Activated CD8-positive, alpha-beta T cell treated with anti-CD3 and anti-CD28 coated beads, Interleukin-2, amount 10 ng/mL, durations not matched to agents 7 days and 5 days (primary cell): ENCODE data around the gene GFRA1. TPM values are rescaled to one million over a fixed set of nuclear protein-coding genes. Genes with fewer than 3 reads are reported as not detected.
"Not testable (repeated sequence)": the region's sequence is repeated elsewhere in the genome, so short reads cannot be mapped to it uniquely, and the experiment has no call there.

Experiments used
- ATAC-seq: fragments of 150-1000 bp; cut with Tn5 transposase; one replicate; pipeline ENCODE4 v1.10.0; 2021; ENCODE audit warnings: moderate library complexity
- CTCF ChIA-PET: fragments of 350-600 bp; sonication (Branson Sonifier 250); formaldehyde crosslinking; loops from one replicate; lab custom pipeline; 2021; ENCODE audit warnings: antibody characterized with exemption; lab: Charles Lee
- POLR2A ChIA-PET: fragments of 350-600 bp; sonication (Branson Sonifier 250); formaldehyde crosslinking; loops from one replicate; lab custom pipeline; 2021; ENCODE audit warnings: antibody characterized with exemption; lab: Charles Lee
- DNase-seq: peaks from one replicate; pipeline ENCODE4 v3.0.0-alpha.2; 2020
- H3K27ac Mint-ChIP-seq: one replicate; pipeline ENCODE4 v1.8.0; 2021; ENCODE audit warnings: mild to moderate bottlenecking, mixed read lengths
- H3K27me3 Mint-ChIP-seq: one replicate; pipeline ENCODE4 v1.8.0; 2021; ENCODE audit warnings: low read depth, mixed read lengths
- H3K36me3 Mint-ChIP-seq: one replicate; pipeline ENCODE4 v1.8.0; 2021; ENCODE audit warnings: low read depth, mixed read lengths
- H3K4me1 Mint-ChIP-seq: one replicate; pipeline ENCODE4 v1.8.0; 2021; ENCODE audit warnings: low read depth, mixed read lengths
- H3K4me3 Mint-ChIP-seq: one replicate; pipeline ENCODE4 v1.8.0; 2021; ENCODE audit warnings: mild to moderate bottlenecking, mixed read lengths
- H3K9me3 Mint-ChIP-seq: one replicate; pipeline ENCODE4 v1.8.0; 2022; ENCODE audit warnings: mixed read lengths; ENCODE audit not compliant: insufficient read depth
- total RNA-seq, 2 experiments: library from RNA; stranded (reverse); gene quantifications; one replicate each; pipeline ENCODE4 v1.2.3, GENCODE V29; 2021

GFRA1 gene
- total RNA-seq, 2 experiments from 2014 or later: not detected

- no peaks in the 10 kb centered on the region for H3K4me1 Mint-ChIP-seq
- no peaks in the 10 kb centered on the region for H3K27me3 Mint-ChIP-seq
- H3K27ac Mint-ChIP-seq: no peak overlapping the region
- DNase-seq (no peak), ATAC-seq (no peak)
- no peak overlapping the region for H3K4me3 Mint-ChIP-seq
- no peaks in the 10 kb centered on the region for H3K9me3 Mint-ChIP-seq
- ChIA-PET CTCF (no interaction called here), POLR2A (no interaction called here)
- no peaks in the 10 kb centered on the region for H3K36me3 Mint-ChIP-seq
Observed at GRCh38 chr10:116185199-116185867, 87.7 kb downstream of the GFRA1 start.

- CTCF ChIA-PET: no interaction called here
- no peaks in the 10 kb centered on the region for H3K36me3 Mint-ChIP-seq
- H3K4me1 Mint-ChIP-seq: no peaks in the 10 kb centered on the region
- DNase-seq (no peak), ATAC-seq (no peak)
- POLR2A ChIA-PET: no interaction called here
- no peaks in the 10 kb centered on the region for H3K9me3 Mint-ChIP-seq
- H3K27me3 Mint-ChIP-seq: no peaks in the 10 kb centered on the region
- H3K27ac Mint-ChIP-seq: no peak overlapping the region
- no peak overlapping the region for H3K4me3 Mint-ChIP-seq
Observed at GRCh38 chr10:116184512-116184794, 88.6 kb downstream of the GFRA1 start.

- no peaks in the 10 kb centered on the region for H3K9me3 Mint-ChIP-seq
- H3K27ac Mint-ChIP-seq: no peak overlapping the region
- H3K27me3 Mint-ChIP-seq: no peaks in the 10 kb centered on the region
- ChIA-PET POLR2A (no interaction called here), CTCF (no interaction called here)
- no peaks in the 10 kb centered on the region for H3K36me3 Mint-ChIP-seq
- H3K4me1 Mint-ChIP-seq: no peaks in the 10 kb centered on the region
- no peak for ATAC-seq
- H3K4me3 Mint-ChIP-seq: no peak overlapping the region
- no peak for DNase-seq
Observed at GRCh38 chr10:116183733-116184511, 89.1 kb downstream of the GFRA1 start.

- DNase-seq: no peak
- no peaks in the 10 kb centered on the region for H3K9me3 Mint-ChIP-seq
- ChIA-PET CTCF (no interaction called here), POLR2A (no interaction called here)
- no peak overlapping the region for H3K27ac Mint-ChIP-seq
- ATAC-seq: no peak
- no peaks in the 10 kb centered on the region for H3K4me1 Mint-ChIP-seq
- no peaks in the 10 kb centered on the region for H3K27me3 Mint-ChIP-seq
- H3K36me3 Mint-ChIP-seq: no peaks in the 10 kb centered on the region
- H3K4me3 Mint-ChIP-seq: no peak overlapping the region
Observed at GRCh38 chr10:116182426-116182825, 90.6 kb downstream of the GFRA1 start.

- Mint-ChIP-seq H3K4me3 (no peak overlapping the region), H3K27ac (no peak overlapping the region), H3K4me1 (no peaks in the 10 kb centered on the region), H3K36me3 (no peaks in the 10 kb centered on the region), H3K9me3 (no peaks in the 10 kb centered on the region), H3K27me3 (no peaks in the 10 kb centered on the region)
- ChIA-PET POLR2A (no interaction called here), CTCF (no interaction called here)
- no peak for DNase-seq
- no peak for ATAC-seq
Observed at GRCh38 chr10:116178086-116178605, 94.9 kb downstream of the GFRA1 start.

- Mint-ChIP-seq H3K36me3 (no peaks in the 10 kb centered on the region), H3K27ac (no peak overlapping the region), H3K9me3 (no peaks in the 10 kb centered on the region), H3K27me3 (no peaks in the 10 kb centered on the region), H3K4me1 (no peaks in the 10 kb centered on the region), H3K4me3 (no peak overlapping the region)
- DNase-seq: no peak
- ChIA-PET POLR2A (no interaction called here), CTCF (no interaction called here)
- no peak for ATAC-seq
Observed at GRCh38 chr10:116175231-116175630, 97.8 kb downstream of the GFRA1 start.

GRCh38 chr10:116171505-116171904 is 101.5 kb downstream of the GFRA1 start:
- no peak overlapping the region for H3K27ac Mint-ChIP-seq
- no peaks in the 10 kb centered on the region for H3K27me3 Mint-ChIP-seq
- no peaks in the 10 kb centered on the region for H3K4me1 Mint-ChIP-seq
- H3K36me3 Mint-ChIP-seq: no peaks in the 10 kb centered on the region
- ATAC-seq: no peak
- POLR2A ChIA-PET: no interaction called here
- no peak overlapping the region for H3K4me3 Mint-ChIP-seq
- no peak for DNase-seq
- CTCF ChIA-PET: no interaction called here
- H3K9me3 Mint-ChIP-seq: peaks cover 3% of the 10 kb centered on the region

GRCh38 chr10:116170815-116171250 is 102.2 kb downstream of the GFRA1 start:
- POLR2A ChIA-PET: no interaction called here
- DNase-seq: no peak
- Mint-ChIP-seq H3K27ac (no peak overlapping the region), H3K4me3 (no peak overlapping the region), H3K27me3 (no peaks in the 10 kb centered on the region), H3K36me3 (no peaks in the 10 kb centered on the region), H3K4me1 (no peaks in the 10 kb centered on the region), H3K9me3 (peaks cover 3% of the 10 kb centered on the region)
- no peak for ATAC-seq
- CTCF ChIA-PET: no interaction called here

- Mint-ChIP-seq H3K9me3 (peaks cover 3% of the 10 kb centered on the region), H3K27ac (no peak overlapping the region), H3K4me3 (no peak overlapping the region), H3K27me3 (no peaks in the 10 kb centered on the region), H3K36me3 (no peaks in the 10 kb centered on the region), H3K4me1 (no peaks in the 10 kb centered on the region)
- no peak for ATAC-seq
- ChIA-PET CTCF (no interaction called here), POLR2A (no interaction called here)
- no peak for DNase-seq
Observed at GRCh38 chr10:116169782-116170445, 103.1 kb downstream of the GFRA1 start.

- Mint-ChIP-seq H3K36me3 (no peaks in the 10 kb centered on the region), H3K27ac (no peak overlapping the region), H3K9me3 (peaks cover 3% of the 10 kb centered on the region), H3K27me3 (no peaks in the 10 kb centered on the region), H3K4me3 (no peak overlapping the region), H3K4me1 (no peaks in the 10 kb centered on the region)
- ChIA-PET POLR2A (no interaction called here), CTCF (no interaction called here)
- DNase-seq (no peak), ATAC-seq (no peak)
Observed at GRCh38 chr10:116168745-116169144, 104.3 kb downstream of the GFRA1 start.

- DNase-seq: no peak
- Mint-ChIP-seq H3K36me3 (no peaks in the 10 kb centered on the region), H3K27ac (no peak overlapping the region), H3K4me3 (no peak overlapping the region), H3K27me3 (no peaks in the 10 kb centered on the region), H3K4me1 (no peaks in the 10 kb centered on the region), H3K9me3 (peaks cover 3% of the 10 kb centered on the region)
- no peak for ATAC-seq
- CTCF ChIA-PET: no interaction called here
- POLR2A ChIA-PET: no interaction called here
Observed at GRCh38 chr10:116168329-116168728, 104.7 kb downstream of the GFRA1 start.

- H3K27ac Mint-ChIP-seq, CTCF ChIA-PET, ATAC-seq, H3K4me3 Mint-ChIP-seq, H3K9me3 Mint-ChIP-seq, H3K36me3 Mint-ChIP-seq, DNase-seq, POLR2A ChIA-PET, H3K4me1 Mint-ChIP-seq, H3K27me3 Mint-ChIP-seq: not testable (repeated sequence)
Observed at GRCh38 chr10:116165941-116166340, 107.1 kb downstream of the GFRA1 start.
